ENCODE results near the gene MTA1.

Gene MTA1

DNA sequence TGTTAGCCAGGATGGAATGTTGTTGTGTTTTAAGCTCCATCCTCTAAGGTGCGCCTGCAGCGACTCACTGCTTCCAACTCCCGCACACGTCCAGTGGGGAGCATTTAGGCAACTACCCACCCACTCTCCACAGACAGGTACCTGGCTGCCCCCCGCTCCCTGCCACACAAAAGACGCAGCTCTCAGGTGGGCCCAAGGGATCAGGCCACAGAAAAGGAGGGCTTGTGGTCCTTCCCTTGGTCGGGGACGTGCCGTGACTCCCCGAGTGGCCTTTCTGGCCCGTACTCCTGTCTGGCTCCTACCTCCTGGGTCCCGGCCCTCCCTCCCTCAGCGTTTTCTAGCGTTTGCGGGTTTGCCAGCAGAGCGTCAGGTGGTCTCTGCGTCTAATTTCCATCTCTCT lies 87.6 kb downstream of the MTA1 start:
- in situ Hi-C loops (cut with MboI; ENCODE audit: low sequenced_read_pairs), result no loop called here

DNA sequence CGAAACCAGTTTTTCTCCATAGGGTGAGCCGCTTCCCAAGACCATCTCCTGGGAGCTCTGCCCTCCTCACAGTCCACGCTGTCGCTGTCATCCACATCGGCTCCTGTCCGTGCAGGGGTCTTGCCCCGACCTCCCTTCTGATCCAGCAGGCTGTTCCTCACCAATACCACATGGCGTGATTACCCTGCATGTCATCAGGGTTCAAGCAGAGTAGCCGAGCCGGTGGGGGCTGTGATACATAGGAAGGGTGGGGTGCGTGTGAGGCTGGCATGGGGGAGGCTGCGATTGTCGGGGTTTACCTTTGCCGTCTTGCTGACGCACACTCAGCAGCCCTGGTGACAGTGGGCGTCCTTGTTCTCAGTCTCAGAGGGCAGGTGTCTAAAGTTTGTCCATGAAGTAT lies 88.4 kb downstream of the MTA1 start:
- in situ Hi-C loops (cut with MboI; ENCODE audit: low sequenced_read_pairs), result no loop called here

DNA sequence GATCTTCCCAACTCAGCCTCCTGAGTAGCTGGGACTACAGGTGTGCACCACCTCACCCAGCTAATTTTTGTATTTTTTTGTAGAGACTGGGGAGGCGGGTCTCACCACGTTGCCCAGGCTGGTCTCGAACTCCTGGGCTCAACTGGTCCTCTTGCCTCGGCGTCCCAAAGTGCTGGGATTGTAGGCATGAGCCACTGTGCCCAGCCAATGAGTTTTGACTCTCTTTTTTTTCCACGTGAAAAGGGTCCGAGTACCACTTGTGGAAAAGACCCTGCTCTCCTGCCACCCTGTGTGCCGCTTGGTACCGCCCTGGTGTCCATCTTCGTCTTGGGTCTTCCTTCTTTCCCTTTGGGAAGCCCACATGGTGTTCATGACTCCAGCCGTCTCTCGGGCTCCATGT lies 89.0 kb downstream of the MTA1 start:
- in situ Hi-C loops (cut with MboI; ENCODE audit: low sequenced_read_pairs), result no loop called here

DNA sequence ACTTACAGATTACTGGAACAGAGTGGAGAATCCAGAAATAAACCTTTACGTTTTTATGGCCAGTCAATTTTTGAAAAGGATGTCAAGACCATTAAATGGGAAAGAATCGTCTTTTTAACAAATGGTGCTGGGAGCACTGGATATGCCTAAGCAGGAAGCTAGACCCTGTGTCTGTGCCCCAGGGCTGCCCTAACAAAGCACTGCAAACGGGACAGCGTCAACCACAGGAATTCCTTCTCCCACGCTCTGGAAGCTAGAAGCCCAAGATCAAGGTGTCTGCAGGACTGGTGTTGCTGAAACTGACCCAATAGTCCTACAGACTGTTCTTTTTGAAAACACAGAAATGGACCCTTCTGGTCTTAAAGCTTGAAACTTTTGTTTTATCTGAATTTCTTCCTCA lies 97.5 kb downstream of the MTA1 start:
- in situ Hi-C loops (cut with MboI; ENCODE audit: low sequenced_read_pairs), result no loop called here

DNA sequence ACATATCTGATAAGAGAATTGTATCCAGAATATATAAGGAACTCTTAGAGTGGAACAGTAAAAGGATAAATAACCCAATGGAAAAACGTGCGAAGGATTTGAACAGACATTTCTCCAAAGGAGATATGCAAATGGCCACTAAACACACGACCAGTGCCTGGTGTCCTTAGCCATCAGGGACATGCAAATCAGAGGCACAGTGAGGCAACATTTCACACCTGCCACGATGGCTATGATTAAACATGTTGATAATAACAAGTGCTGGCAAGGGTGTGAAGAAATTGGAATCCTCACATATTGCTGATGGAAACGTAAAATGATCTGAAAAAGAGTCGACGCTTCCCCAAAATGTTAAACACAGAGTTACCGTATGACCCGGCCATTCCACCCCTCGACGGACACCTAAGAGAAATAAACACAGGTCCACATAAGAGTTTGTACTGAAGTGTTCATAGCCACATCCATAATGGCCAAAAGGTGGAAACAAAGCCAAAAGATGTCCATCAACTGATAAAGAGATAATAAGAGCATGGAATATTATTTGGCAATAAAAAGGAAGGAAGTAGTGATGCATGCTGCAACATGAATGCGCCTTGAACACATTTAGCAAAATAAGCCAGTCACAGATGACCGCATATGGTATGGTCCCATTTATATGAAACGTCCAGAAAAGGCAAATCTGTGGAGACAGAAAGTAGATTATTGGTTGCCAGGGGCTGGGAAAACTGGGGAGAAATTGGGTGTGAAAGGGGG lies 100.5 kb downstream of the MTA1 start:
- in situ Hi-C loops (cut with MboI; ENCODE audit: low sequenced_read_pairs), result no loop called here

Data from HL-60/S4 treated with retinoic acid at 250 ng/mL for 4 days and 3 days (cell line).